ENCODE results near the gene NUMBL.
"Not testable (repeated sequence)": the region's sequence is repeated elsewhere in the genome, so short reads cannot be mapped to it uniquely, and the experiment has no call there.

The NUMBL gene

GRCh38 chr19:40663695-40664692 lies 26.5 kb downstream of the NUMBL start:
- peak overlapping the region; percentile 84 for H3K4me3 ChIP-seq (ENCODE audit: low read depth, low read length)
- H3K79me2 ChIP-seq (ENCODE audit: control insufficient read depth, insufficient read depth, low read length, unreplicated experiment) = no peaks in the 10 kb centered on the region
- no peaks in the 10 kb centered on the region for H3K27me3 ChIP-seq (ENCODE audit: insufficient read depth, low read length)
- no peak overlapping the region for H2AFZ ChIP-seq (ENCODE audit: low read length, unreplicated experiment)
- peak overlapping the region; percentile 19; the same call in 1 of the 2 replicates for H3K27ac ChIP-seq (ENCODE audit: low read depth, low read length)
- peaks cover 17% of the 10 kb centered on the region for H3K4me1 ChIP-seq (ENCODE audit: control insufficient read depth, insufficient read depth, low read length, unreplicated experiment)
- peaks cover 4% of the 10 kb centered on the region for H3K36me3 ChIP-seq (ENCODE audit: insufficient read depth, low read length)

- Histone ChIP-seq H3K27ac (ENCODE audit: low read depth, low read length) (peak overlapping the region; percentile 19; the same call in 1 of the 2 replicates), H2AFZ (ENCODE audit: low read length, unreplicated experiment) (peak overlapping the region; percentile 75), H3K79me2 (ENCODE audit: control insufficient read depth, insufficient read depth, low read length, unreplicated experiment) (no peaks in the 10 kb centered on the region), H3K4me3 (ENCODE audit: low read depth, low read length) (peak overlapping the region; percentile 84), H3K27me3 (ENCODE audit: insufficient read depth, low read length) (no peaks in the 10 kb centered on the region), H3K4me1 (ENCODE audit: control insufficient read depth, insufficient read depth, low read length, unreplicated experiment) (peaks cover 17% of the 10 kb centered on the region), H3K36me3 (ENCODE audit: insufficient read depth, low read length) (no peaks in the 10 kb centered on the region)
Observed at GRCh38 chr19:40662925-40663694, 27.3 kb downstream of the NUMBL start.

- Histone ChIP-seq H3K27me3 (ENCODE audit: insufficient read depth, low read length) (no peaks in the 10 kb centered on the region), H3K36me3 (ENCODE audit: insufficient read depth, low read length) (no peaks in the 10 kb centered on the region), H2AFZ (ENCODE audit: low read length, unreplicated experiment) (no peak overlapping the region), H3K27ac (ENCODE audit: low read depth, low read length) (no peak overlapping the region), H3K79me2 (ENCODE audit: control insufficient read depth, insufficient read depth, low read length, unreplicated experiment) (no peaks in the 10 kb centered on the region), H3K4me3 (ENCODE audit: low read depth, low read length) (no peak overlapping the region), H3K4me1 (ENCODE audit: control insufficient read depth, insufficient read depth, low read length, unreplicated experiment) (peaks cover 13% of the 10 kb centered on the region)
Observed at GRCh38 chr19:40661616-40662015, 28.8 kb downstream of the NUMBL start.

- Histone ChIP-seq H3K27ac (ENCODE audit: low read depth, low read length) (no peak overlapping the region), H3K4me1 (ENCODE audit: control insufficient read depth, insufficient read depth, low read length, unreplicated experiment) (peaks cover 7% of the 10 kb centered on the region), H2AFZ (ENCODE audit: low read length, unreplicated experiment) (no peak overlapping the region), H3K27me3 (ENCODE audit: insufficient read depth, low read length) (no peaks in the 10 kb centered on the region), H3K4me3 (ENCODE audit: low read depth, low read length) (no peak overlapping the region), H3K79me2 (ENCODE audit: control insufficient read depth, insufficient read depth, low read length, unreplicated experiment) (no peaks in the 10 kb centered on the region), H3K36me3 (ENCODE audit: insufficient read depth, low read length) (no peaks in the 10 kb centered on the region)
Observed at GRCh38 chr19:40659566-40659965, 30.9 kb downstream of the NUMBL start.

- no peak overlapping the region for H3K27ac ChIP-seq (ENCODE audit: low read depth, low read length)
- H3K79me2 ChIP-seq (ENCODE audit: control insufficient read depth, insufficient read depth, low read length, unreplicated experiment) = no peaks in the 10 kb centered on the region
- H3K4me1 ChIP-seq (ENCODE audit: control insufficient read depth, insufficient read depth, low read length, unreplicated experiment) = peaks cover 7% of the 10 kb centered on the region
- no peak overlapping the region for H2AFZ ChIP-seq (ENCODE audit: low read length, unreplicated experiment)
- no peak overlapping the region for H3K4me3 ChIP-seq (ENCODE audit: low read depth, low read length)
- no peaks in the 10 kb centered on the region for H3K36me3 ChIP-seq (ENCODE audit: insufficient read depth, low read length)
- H3K27me3 ChIP-seq (ENCODE audit: insufficient read depth, low read length) = no peaks in the 10 kb centered on the region
Observed at GRCh38 chr19:40659116-40659515, 31.3 kb downstream of the NUMBL start.

GRCh38 chr19:40658031-40658430 lies 32.4 kb downstream of the NUMBL start:
- no peaks in the 10 kb centered on the region for H3K79me2 ChIP-seq (ENCODE audit: control insufficient read depth, insufficient read depth, low read length, unreplicated experiment)
- no peaks in the 10 kb centered on the region for H3K36me3 ChIP-seq (ENCODE audit: insufficient read depth, low read length)
- H3K27ac ChIP-seq (ENCODE audit: low read depth, low read length) = no peak overlapping the region
- no peaks in the 10 kb centered on the region for H3K4me1 ChIP-seq (ENCODE audit: control insufficient read depth, insufficient read depth, low read length, unreplicated experiment)
- H3K4me3 ChIP-seq (ENCODE audit: low read depth, low read length) = no peak overlapping the region
- H3K27me3 ChIP-seq (ENCODE audit: insufficient read depth, low read length) = no peaks in the 10 kb centered on the region
- H2AFZ ChIP-seq (ENCODE audit: low read length, unreplicated experiment) = no peak overlapping the region

- H2AFZ ChIP-seq (ENCODE audit: low read length, unreplicated experiment); H3K36me3 ChIP-seq (ENCODE audit: insufficient read depth, low read length); H3K4me3 ChIP-seq (ENCODE audit: low read depth, low read length); H3K27ac ChIP-seq (ENCODE audit: low read depth, low read length); H3K79me2 ChIP-seq (ENCODE audit: control insufficient read depth, insufficient read depth, low read length, unreplicated experiment); H3K27me3 ChIP-seq (ENCODE audit: insufficient read depth, low read length): not testable (repeated sequence)
- peaks cover 10% of the 10 kb centered on the region for H3K4me1 ChIP-seq (ENCODE audit: control insufficient read depth, insufficient read depth, low read length, unreplicated experiment)
Observed at GRCh38 chr19:40655684-40656083, 34.8 kb downstream of the NUMBL start.

- H3K4me1 ChIP-seq (ENCODE audit: control insufficient read depth, insufficient read depth, low read length, unreplicated experiment) = peaks cover 10% of the 10 kb centered on the region
- not testable (repeated sequence) for H3K4me3 ChIP-seq (ENCODE audit: low read depth, low read length); H3K27ac ChIP-seq (ENCODE audit: low read depth, low read length); H3K36me3 ChIP-seq (ENCODE audit: insufficient read depth, low read length); H3K79me2 ChIP-seq (ENCODE audit: control insufficient read depth, insufficient read depth, low read length, unreplicated experiment); H2AFZ ChIP-seq (ENCODE audit: low read length, unreplicated experiment); H3K27me3 ChIP-seq (ENCODE audit: insufficient read depth, low read length)
Observed at GRCh38 chr19:40652303-40652702, 38.1 kb downstream of the NUMBL start.

- Histone ChIP-seq H3K79me2 (ENCODE audit: control insufficient read depth, insufficient read depth, low read length, unreplicated experiment) (no peaks in the 10 kb centered on the region), H3K4me3 (ENCODE audit: low read depth, low read length) (no peak overlapping the region), H3K27me3 (ENCODE audit: insufficient read depth, low read length) (no peaks in the 10 kb centered on the region), H3K4me1 (ENCODE audit: control insufficient read depth, insufficient read depth, low read length, unreplicated experiment) (peaks cover 15% of the 10 kb centered on the region), H2AFZ (ENCODE audit: low read length, unreplicated experiment) (no peak overlapping the region), H3K36me3 (ENCODE audit: insufficient read depth, low read length) (no peaks in the 10 kb centered on the region), H3K27ac (ENCODE audit: low read depth, low read length) (no peak overlapping the region)
Observed at GRCh38 chr19:40650749-40651305, 39.6 kb downstream of the NUMBL start.

- H3K4me1 ChIP-seq (ENCODE audit: control insufficient read depth, insufficient read depth, low read length, unreplicated experiment) = peaks cover 15% of the 10 kb centered on the region
- H3K79me2 ChIP-seq (ENCODE audit: control insufficient read depth, insufficient read depth, low read length, unreplicated experiment); H3K27me3 ChIP-seq (ENCODE audit: insufficient read depth, low read length); H2AFZ ChIP-seq (ENCODE audit: low read length, unreplicated experiment); H3K27ac ChIP-seq (ENCODE audit: low read depth, low read length); H3K4me3 ChIP-seq (ENCODE audit: low read depth, low read length); H3K36me3 ChIP-seq (ENCODE audit: insufficient read depth, low read length): not testable (repeated sequence)
Observed at GRCh38 chr19:40649903-40650675, 40.4 kb downstream of the NUMBL start.
